ENCODE data around the gene COL5A1. TPM values are rescaled to one million over a fixed set of nuclear protein-coding genes. Genes with fewer than 3 reads are reported as not detected.

Gene COL5A1
- total RNA-seq, 1 donor from 2014 or later = 99.6 TPM

DNA sequence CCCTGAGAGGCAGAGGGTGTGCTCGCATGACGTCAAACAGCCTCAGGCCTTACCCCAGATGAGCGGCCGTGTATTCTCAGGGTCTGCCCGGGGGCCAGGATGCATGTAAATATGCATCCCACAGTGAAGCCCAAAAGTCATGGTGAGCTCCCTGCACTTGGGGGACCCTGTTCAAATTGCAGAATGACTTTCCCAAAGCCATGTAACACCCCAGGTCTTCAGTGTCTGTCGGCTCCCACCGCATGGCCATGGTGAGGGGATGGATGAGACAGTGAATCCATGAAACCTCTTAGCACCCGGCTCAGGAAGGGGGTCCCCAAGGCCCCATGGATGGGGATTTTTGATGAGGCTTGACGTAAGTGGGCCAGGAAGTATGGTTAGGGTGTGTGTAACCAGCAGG, 9.3 kb upstream of the COL5A1 start:
- Histone ChIP-seq H3K4me1 (no peaks in the 10 kb centered on the region), H3K27me3 (no peaks in the 10 kb centered on the region), H3K9me3 (no peaks in the 10 kb centered on the region), H3K27ac (no peak overlapping the region), H3K36me3 (no peaks in the 10 kb centered on the region), H3K4me3 (no peak overlapping the region)
- intact Hi-C loops (cut with DNase I) = no loop called here
- TF ChIP-seq, protein P1, sequence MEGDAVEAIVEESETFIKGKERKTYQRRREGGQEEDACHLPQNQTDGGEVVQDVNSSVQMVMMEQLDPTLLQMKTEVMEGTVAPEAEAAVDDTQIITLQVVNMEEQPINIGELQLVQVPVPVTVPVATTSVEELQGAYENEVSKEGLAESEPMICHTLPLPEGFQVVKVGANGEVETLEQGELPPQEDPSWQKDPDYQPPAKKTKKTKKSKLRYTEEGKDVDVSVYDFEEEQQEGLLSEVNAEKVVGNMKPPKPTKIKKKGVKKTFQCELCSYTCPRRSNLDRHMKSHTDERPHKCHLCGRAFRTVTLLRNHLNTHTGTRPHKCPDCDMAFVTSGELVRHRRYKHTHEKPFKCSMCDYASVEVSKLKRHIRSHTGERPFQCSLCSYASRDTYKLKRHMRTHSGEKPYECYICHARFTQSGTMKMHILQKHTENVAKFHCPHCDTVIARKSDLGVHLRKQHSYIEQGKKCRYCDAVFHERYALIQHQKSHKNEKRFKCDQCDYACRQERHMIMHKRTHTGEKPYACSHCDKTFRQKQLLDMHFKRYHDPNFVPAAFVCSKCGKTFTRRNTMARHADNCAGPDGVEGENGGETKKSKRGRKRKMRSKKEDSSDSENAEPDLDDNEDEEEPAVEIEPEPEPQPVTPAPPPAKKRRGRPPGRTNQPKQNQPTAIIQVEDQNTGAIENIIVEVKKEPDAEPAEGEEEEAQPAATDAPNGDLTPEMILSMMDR (IDR thresholded peaks at IDR 0.05) = no peak
- peak in 1 of 2 donors; percentile 47 for DNase-seq (ENCODE audit: low spot score in 2 of 2)

GRCh38 chr9:134633362-134634142, 8.1 kb upstream of the COL5A1 start:
- TF ChIP-seq, protein P1 (IDR thresholded peaks at IDR 0.05) = no peak
- no peaks in the 10 kb centered on the region for H3K4me1 ChIP-seq
- no peak overlapping the region for H3K27ac ChIP-seq
- peak in 1 of 2 donors; percentile 50 for DNase-seq (ENCODE audit: low spot score in 2 of 2)
- H3K9me3 ChIP-seq = no peaks in the 10 kb centered on the region
- no peak overlapping the region for H3K4me3 ChIP-seq
- intact Hi-C loops (cut with DNase I) = no loop called here
- no peaks in the 10 kb centered on the region for H3K27me3 ChIP-seq
- H3K36me3 ChIP-seq = no peaks in the 10 kb centered on the region

DNA sequence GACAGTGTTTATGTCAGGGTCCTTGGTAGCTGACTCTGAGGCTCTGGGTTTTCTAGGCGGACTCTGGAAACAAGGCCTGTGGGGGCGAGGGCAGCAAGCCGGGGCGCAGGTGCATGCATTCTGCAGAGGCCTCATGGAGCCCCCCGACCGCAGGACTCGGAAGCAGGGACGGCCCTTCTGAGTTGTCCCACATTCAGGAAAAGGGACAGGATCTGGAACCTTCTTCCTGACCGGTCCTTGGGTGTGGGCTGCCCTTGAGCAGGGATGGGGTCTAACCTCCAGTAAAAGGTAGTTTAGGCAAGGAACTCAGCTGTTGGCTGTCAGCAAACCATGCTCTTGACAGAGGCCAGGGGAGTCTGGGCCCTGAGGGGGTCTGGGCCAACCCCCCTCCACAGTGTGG, 7.4 kb upstream of the COL5A1 start:
- DNase-seq (ENCODE audit: low spot score in 2 of 2) = peak in 1 of 2 donors; percentile 34
- intact Hi-C loops (cut with DNase I) = no loop called here
- Histone ChIP-seq H3K27ac (no peak overlapping the region), H3K36me3 (no peaks in the 10 kb centered on the region), H3K9me3 (no peaks in the 10 kb centered on the region), H3K4me3 (no peak overlapping the region), H3K27me3 (no peaks in the 10 kb centered on the region), H3K4me1 (no peaks in the 10 kb centered on the region)
- TF ChIP-seq, protein P1 (IDR thresholded peaks at IDR 0.05) = no peak

DNA sequence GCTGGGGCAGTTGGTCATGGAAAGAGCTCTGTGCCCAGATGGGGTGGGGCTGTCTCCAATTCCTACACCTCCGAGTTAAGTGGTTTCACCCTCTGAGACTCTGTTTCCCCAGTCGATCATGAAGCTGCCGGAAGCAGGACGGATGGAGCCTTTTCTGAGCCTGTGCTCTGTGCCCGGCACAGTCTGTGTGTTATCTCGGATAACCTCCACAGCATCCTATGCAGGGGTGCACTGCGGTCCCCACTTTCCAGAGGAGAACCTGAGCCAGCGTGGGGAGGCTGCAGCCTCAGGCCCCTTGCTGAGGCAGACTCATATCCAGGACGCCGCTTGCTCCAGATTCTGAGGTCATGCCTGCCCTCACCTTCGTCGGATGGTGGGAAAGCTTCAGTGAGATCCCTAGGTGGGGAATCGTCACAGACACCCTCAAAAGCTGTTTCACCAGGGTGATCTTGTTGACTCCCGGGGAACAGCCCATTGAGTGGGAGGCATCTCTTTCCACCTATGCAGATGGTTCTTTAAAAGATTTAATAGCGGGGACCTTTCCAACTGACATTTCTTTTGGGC, 6.9 kb upstream of the COL5A1 start:
- no peaks in the 10 kb centered on the region for H3K4me1 ChIP-seq
- TF ChIP-seq, protein P1 (IDR thresholded peaks at IDR 0.05) = no peak
- no peaks in the 10 kb centered on the region for H3K36me3 ChIP-seq
- DNase-seq (ENCODE audit: low spot score in 2 of 2) = peak in 1 of 2 donors; percentile 42
- H3K9me3 ChIP-seq = no peaks in the 10 kb centered on the region
- H3K27ac ChIP-seq = no peak overlapping the region
- no peaks in the 10 kb centered on the region for H3K27me3 ChIP-seq
- intact Hi-C loops (cut with DNase I) = no loop called here
- H3K4me3 ChIP-seq = no peak overlapping the region

- Histone ChIP-seq H3K27ac (no peak overlapping the region), H3K4me1 (no peaks in the 10 kb centered on the region), H3K4me3 (no peak overlapping the region), H3K36me3 (no peaks in the 10 kb centered on the region), H3K9me3 (no peaks in the 10 kb centered on the region), H3K27me3 (no peaks in the 10 kb centered on the region)
- TF ChIP-seq, protein P1 (IDR thresholded peaks at IDR 0.05) = no peak
- DNase-seq (ENCODE audit: low spot score in 2 of 2) = peak in 1 of 2 donors; percentile 50
- intact Hi-C loops (cut with DNase I) = no loop called here
Observed at GRCh38 chr9:134635351-134636148, 6.1 kb upstream of the COL5A1 start.
